ENCODE measurements around the gene MFSD6L. TPM values are rescaled to one million over a fixed set of nuclear protein-coding genes. Genes with fewer than 3 reads are reported as not detected.

The MFSD6L gene
- total RNA-seq, 1 donor from 2014 or later = 3.1 TPM

DNA sequence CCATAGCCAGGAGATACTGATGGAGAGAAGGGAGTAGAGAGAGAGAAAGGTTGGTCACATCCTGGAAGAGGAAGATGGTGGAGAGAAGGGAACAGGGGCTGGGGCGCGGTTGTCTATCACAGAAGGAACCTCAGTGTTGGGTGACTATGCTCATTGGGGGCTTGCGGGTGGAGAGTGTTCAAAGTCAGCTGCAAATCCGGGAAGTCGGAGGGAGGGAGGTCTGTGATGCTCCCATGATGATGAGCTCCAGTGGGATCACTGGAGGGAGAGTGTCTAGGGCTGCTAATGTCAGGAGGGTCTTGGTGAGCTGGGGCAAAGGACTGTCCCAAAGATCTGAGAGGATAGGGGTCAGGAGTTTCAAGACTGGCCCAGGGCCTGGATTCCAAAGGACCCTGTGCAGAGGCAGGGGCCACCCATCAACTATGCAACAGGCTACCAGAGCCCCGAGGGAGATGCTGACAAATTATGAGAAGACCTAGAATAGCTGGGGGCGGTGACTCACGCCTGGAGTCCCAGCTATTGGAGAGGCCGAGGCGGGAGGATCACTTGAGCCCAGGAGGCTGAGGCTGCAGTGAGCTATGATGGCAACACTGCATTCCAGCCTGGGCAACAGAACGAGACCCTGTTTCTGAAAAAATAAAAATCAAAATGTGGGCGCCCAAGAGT lies 43.4 kb downstream of the MFSD6L start:
- DNase-seq (ENCODE audit: extremely low spot score, unreplicated experiment) = no peak
- Mint-ChIP-seq H3K4me3 (no peak overlapping the region), H3K4me1 (ENCODE audit: unreplicated experiment) (no peaks in the 10 kb centered on the region), H3K9me3 (no peaks in the 10 kb centered on the region), H3K36me3 (no peaks in the 10 kb centered on the region), H3K27me3 (peaks cover 17% of the 10 kb centered on the region), H3K27ac (no peak overlapping the region)
- no peak for TF ChIP-seq CTCF (conservative IDR thresholded peaks at IDR 0.05)

DNA sequence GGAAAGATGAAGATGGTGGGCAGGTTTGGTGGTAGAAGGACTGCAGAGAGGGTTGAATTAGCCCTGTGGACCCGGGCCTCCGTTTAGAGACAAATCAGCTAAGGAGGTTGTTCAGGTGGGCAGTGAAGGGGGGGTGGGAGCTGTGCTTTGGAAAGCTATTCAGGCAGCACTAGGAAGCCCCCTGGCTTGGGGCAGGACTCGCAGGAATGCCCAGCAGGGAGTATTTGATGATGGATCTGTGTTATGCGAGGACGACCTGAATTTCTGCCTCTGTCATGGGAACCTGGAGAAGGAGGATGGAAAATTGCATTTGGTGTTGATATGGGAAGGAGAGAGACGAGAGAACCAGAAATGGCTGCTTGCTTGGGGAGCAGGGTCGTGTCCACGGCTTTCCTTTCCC lies 44.3 kb downstream of the MFSD6L start:
- Mint-ChIP-seq H3K27me3 (peaks cover 17% of the 10 kb centered on the region), H3K9me3 (no peaks in the 10 kb centered on the region), H3K4me3 (no peak overlapping the region), H3K27ac (no peak overlapping the region), H3K4me1 (ENCODE audit: unreplicated experiment) (no peaks in the 10 kb centered on the region), H3K36me3 (no peaks in the 10 kb centered on the region)
- no peak for DNase-seq (ENCODE audit: extremely low spot score, unreplicated experiment)
- no peak for TF ChIP-seq CTCF (conservative IDR thresholded peaks at IDR 0.05)

DNA sequence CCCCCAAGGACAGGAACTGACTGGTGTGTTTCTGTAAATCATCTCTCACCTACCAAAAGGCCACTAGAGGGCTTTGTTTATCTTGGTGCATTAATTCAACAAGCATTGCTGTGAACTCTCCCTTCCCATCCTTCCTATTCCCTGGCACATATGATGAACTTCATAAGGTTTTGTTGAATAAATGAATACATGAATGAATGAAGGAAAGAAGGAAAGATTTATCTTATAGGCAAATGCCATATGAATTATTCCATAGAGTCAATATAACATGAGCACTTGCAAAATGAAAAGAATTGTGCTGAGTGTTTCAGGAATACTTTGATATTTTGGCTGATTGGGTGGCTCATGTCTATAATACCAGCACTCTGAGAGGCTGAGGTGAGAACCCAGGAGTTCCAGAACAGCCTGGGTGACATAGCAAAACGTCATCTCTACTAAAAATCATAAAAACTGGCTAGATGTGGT lies 45.2 kb downstream of the MFSD6L start:
- Mint-ChIP-seq H3K4me3 (no peak overlapping the region), H3K36me3 (no peaks in the 10 kb centered on the region), H3K4me1 (ENCODE audit: unreplicated experiment) (no peaks in the 10 kb centered on the region), H3K27me3 (peaks cover 21% of the 10 kb centered on the region), H3K9me3 (no peaks in the 10 kb centered on the region), H3K27ac (no peak overlapping the region)
- peak; percentile 67 for TF ChIP-seq CTCF (conservative IDR thresholded peaks at IDR 0.05)
- DNase-seq (ENCODE audit: extremely low spot score, unreplicated experiment) = no peak

DNA sequence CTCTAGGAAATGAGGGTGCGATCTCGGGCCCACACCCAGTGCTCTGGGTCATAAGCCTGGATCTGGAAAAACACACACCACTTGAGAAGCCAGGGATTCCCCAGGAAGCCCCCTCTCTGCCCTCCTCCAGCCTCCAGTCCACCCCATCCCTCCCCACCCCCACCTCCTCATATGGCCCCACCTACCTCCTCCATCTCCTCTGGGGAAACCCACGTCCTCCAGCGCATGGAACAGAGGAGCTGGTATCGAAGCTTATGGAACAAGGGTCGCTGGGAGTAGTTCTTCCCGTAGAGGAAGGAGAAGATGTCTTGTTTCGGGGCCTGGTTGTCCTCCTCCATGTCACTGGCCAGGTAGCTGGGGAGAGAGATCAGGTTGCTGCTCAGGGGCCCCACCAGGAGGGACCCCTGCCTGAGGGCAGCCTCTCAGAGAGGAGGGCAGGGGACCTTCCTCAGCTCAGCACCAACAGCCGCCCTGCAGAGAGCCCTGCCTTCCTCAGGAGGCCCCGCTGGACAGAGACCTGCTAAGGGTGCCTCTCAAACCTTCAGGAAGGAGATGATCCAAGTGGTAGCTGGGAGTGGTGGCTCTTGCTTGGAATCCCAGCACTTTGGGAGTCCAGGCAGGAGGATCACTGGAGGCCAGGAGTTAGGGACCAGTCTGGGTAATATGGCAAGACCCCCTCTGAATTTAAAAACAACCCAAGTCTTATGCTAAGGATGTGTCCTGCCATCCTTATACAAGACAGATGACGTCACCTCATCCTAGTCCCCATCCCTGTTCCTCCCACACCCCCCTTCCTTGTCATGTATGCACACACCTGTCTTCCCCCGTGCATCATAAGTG lies 45.8 kb downstream of the MFSD6L start:
- H3K27ac Mint-ChIP-seq = no peak overlapping the region
- H3K27me3 Mint-ChIP-seq = peaks cover 25% of the 10 kb centered on the region
- H3K9me3 Mint-ChIP-seq = no peaks in the 10 kb centered on the region
- H3K4me1 Mint-ChIP-seq (ENCODE audit: unreplicated experiment) = no peaks in the 10 kb centered on the region
- no peaks in the 10 kb centered on the region for H3K36me3 Mint-ChIP-seq
- no peak for DNase-seq (ENCODE audit: extremely low spot score, unreplicated experiment)
- TF ChIP-seq CTCF (conservative IDR thresholded peaks at IDR 0.05) = no peak
- no peak overlapping the region for H3K4me3 Mint-ChIP-seq

DNA sequence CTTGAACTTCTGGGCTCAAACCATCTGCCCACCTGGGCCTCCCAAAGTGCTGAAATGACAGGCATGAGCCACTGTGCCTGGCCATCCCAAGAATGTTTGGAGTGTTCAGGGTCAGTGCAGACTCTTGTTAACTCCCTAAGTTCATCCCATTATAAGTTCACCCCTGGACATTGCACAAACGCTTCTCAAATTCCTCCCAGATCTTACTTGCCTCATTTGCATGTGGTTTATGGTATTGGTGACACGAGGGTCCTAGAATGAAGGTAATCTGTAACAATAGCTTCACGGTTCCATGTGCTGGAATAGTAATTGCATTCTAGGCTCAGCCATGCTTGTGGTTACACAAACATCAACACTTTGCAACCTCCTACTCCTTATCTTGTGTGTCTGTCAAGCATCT lies 49.5 kb downstream of the MFSD6L start:
- Mint-ChIP-seq H3K4me3 (no peak overlapping the region), H3K4me1 (ENCODE audit: unreplicated experiment) (no peaks in the 10 kb centered on the region)
- no peak for TF ChIP-seq CTCF (conservative IDR thresholded peaks at IDR 0.05)

More for the DNA sequence above, 49.5 kb downstream of the MFSD6L start:
- Mint-ChIP-seq H3K36me3 (no peaks in the 10 kb centered on the region), H3K27me3 (peaks cover 26% of the 10 kb centered on the region), H3K9me3 (no peaks in the 10 kb centered on the region), H3K27ac (no peak overlapping the region)
- DNase-seq (ENCODE audit: extremely low spot score, unreplicated experiment) = no peak
